ENCODE results near the gene EME2. TPM values are rescaled to one million over a fixed set of nuclear protein-coding genes. Genes with fewer than 3 reads are reported as not detected.

EME2 gene
- polyA plus RNA-seq, 3 donors = 8.1 to 15.4 (median 11.1) TPM

GRCh38 chr16:1775006-1775845, 2.6 kb downstream of the EME2 start:
- no peak for DNase-seq (ENCODE audit: extremely low read depth in 1 of 11, low read depth in 9 of 11, low spot score in 4 of 11)

GRCh38 chr16:1775846-1776671, 3.4 kb downstream of the EME2 start:
- no peak for DNase-seq (ENCODE audit: extremely low read depth in 1 of 11, low read depth in 9 of 11, low spot score in 4 of 11)

GRCh38 chr16:1776672-1776955, 4.0 kb downstream of the EME2 start:
- DNase-seq (ENCODE audit: extremely low read depth in 1 of 11, low read depth in 9 of 11, low spot score in 4 of 11) = no peak

DNA sequence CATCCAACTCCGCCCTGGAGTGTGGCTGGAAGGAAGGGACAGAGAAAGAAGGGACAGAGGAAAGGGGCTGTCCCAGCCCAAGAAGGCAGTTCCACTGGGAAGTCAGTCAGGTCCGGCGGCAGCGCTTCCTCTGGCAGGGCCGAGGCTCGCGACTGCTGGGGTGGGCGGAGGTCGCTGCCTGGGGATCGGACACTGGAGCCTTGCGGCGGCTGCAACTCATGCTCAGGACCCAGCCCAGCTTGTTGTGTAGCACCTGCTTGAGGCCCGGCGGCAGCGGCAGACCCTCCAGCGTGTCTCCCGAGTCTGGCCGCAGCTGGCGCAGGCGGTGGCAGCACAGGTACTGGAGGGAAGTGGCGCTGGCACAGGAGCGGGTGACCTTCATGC, 4.4 kb downstream of the EME2 start:
- DNase-seq (ENCODE audit: extremely low read depth in 1 of 11, low read depth in 9 of 11, low spot score in 4 of 11) = no peak

GRCh38 chr16:1777375-1778199, 5.0 kb downstream of the EME2 start:
- DNase-seq (ENCODE audit: extremely low read depth in 1 of 11, low read depth in 9 of 11, low spot score in 4 of 11) = no peak

DNA sequence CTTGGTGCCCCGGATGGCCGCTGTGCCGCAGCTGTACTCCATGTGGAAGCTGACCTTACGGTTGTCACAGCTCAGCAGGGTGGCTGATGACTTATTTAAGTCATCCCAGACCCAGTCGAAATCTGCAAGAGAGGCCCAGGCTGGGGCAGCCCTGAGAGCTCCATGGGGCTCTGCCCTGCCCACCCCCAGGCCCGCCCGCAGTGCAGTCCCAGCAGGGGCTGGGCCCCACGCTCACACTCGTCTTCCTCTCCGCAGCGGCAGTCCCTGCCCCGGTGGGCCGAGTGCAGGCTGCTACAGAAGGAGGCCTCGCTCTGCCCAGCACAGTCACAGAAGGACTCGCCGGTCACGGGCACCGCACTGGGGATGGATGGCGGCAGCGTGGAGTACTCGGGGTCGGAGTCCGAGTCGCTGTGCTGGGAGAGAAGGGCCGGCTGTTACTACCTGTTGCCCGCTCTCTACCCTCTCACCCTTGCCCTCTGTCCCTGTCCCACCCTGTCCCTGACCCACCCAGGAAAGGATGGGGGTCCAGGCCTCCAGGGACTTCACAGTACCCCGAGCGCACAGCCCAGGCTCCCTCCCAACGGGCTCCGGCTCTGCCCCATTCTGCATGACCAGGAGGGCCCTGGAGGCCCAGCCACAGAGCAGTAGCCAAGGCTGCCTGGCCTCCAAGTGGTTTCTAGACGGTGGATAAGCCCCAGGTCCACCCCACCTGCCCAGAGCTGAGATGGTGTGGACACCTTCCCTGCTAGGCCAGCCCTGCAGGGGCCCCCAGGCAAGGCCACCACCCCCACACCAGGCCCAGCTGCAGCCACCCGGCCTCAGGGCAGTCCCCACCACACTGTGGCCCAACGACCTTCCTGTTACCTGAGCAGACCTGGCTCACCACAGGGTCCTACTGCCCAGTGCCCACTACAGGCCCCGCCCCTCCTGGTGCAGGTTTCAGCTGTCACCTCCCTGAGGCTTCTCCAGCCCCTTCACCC, 5.9 kb downstream of the EME2 start:
- DNase-seq (ENCODE audit: extremely low read depth in 1 of 11, low read depth in 9 of 11, low spot score in 4 of 11) = no peak

DNA sequence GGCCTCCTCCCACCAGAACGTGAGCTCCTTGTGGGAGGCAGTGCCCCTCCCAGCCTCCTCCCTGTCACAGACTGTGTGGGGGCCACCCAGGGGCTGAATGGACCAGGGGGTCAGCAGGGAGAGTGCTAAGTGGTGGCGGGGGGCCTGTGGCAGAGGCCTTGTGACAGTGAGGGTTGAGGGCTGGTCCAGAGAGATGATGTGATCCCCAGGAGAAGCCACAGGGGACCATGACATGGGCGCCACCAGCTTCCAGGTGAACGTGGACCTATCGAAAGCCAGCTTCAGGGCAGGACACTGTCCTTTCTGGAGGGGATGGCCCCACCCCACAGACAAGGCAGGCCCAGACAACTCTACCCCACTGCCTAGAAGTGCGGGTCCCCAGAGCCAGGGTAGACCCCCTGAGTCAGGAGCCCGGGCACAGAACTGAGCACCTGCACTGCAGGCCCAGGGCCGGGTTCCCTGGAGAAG, 6.7 kb downstream of the EME2 start:
- DNase-seq (ENCODE audit: extremely low read depth in 1 of 11, low read depth in 9 of 11, low spot score in 4 of 11) = no peak

- no peak for DNase-seq (ENCODE audit: extremely low read depth in 1 of 11, low read depth in 9 of 11, low spot score in 4 of 11)
Observed at GRCh38 chr16:1779741-1780676, 7.4 kb downstream of the EME2 start.

GRCh38 chr16:1780677-1781072, 8.1 kb downstream of the EME2 start:
- DNase-seq (ENCODE audit: extremely low read depth in 1 of 11, low read depth in 9 of 11, low spot score in 4 of 11) = no peak

- DNase-seq (ENCODE audit: extremely low read depth in 1 of 11, low read depth in 9 of 11, low spot score in 4 of 11) = no peak
Observed at GRCh38 chr16:1781254-1781653, 8.6 kb downstream of the EME2 start.

- no peak for DNase-seq (ENCODE audit: extremely low read depth in 1 of 11, low read depth in 9 of 11, low spot score in 4 of 11)
Observed at GRCh38 chr16:1781758-1782407, 9.3 kb downstream of the EME2 start.

GRCh38 chr16:1782408-1783264, 10.0 kb downstream of the EME2 start, which contains the start of the genes NUBP2 and SPSB3:
Gene NUBP2, plus strand, starts transcription at chr16:1782960. Its CDS starts 61 bp downstream, at chr16:1783021.
Gene SPSB3, minus strand, starts transcription at chr16:1782571. Its CDS starts 1,088 bp downstream, at chr16:1781483.
- peak; percentile 98 to 100 (median 100) for DNase-seq (ENCODE audit: extremely low read depth in 1 of 11, low read depth in 9 of 11, low spot score in 4 of 11)

DNA sequence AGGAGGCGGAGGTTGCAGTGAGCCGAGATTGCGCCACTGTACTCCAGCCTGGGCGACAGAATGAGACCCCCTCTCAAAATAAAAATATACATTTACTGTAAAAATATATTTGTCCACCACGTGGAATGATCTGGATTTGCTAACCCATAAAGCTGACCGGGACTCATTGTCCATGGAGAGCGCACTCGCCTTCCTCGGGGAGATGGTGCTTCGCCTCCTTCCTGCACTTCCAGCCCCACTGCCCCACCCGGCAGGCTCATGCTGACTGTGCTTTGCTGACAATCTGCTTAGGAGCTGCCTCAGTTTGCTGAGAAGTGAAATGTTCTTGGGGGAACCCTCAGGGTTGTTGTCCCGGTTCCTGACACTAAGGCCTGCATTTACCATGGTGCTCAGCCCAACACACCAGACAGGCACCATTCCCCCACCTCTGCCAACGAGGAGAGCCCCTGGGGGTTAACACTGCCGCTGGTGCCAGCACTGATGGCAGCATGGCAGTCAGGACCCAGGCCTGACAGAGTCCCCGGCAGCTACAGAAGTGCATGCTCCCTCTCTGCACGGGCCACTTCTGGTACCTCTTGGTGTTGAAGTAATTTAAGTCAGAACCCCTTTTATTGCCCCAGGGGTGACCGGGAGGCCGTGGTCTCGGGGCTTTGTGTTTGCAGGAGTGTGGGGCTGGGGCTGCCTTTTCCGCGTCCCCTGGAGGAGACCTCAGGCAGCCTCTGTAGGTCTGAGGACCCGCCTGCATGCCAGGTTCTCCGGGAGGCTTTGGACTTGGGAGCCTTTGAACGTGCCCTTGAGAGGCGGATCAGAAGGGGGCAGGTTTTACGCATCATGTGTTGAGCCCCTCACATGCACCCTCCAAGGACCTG, 12.6 kb downstream of the EME2 start:
- no peak for DNase-seq (ENCODE audit: extremely low read depth in 1 of 11, low read depth in 9 of 11, low spot score in 4 of 11)

DNA sequence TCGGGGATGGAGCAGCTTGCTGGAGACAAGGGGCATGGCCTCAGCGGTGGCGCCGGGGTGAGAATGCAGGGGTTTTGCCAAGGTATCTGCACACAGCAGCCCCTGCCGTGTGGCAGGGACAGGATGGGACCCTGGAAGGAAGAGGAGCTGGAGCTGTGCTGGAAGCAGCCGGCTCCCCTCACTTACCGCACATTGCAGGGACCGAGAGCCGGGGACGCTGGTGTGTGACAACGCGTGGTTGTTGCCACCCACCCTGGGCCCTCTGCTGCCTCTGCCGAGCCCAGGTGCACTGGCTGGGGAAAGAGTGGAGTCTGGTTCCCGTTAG, 13.2 kb downstream of the EME2 start:
- DNase-seq (ENCODE audit: extremely low read depth in 1 of 11, low read depth in 9 of 11, low spot score in 4 of 11) = no peak

All from renal cortex interstitium (tissue), 11 donors.